Endodermal cell (in vitro differentiated cells): ENCODE data around the gene TUG1. TPM values are rescaled to one million over a fixed set of nuclear protein-coding genes. Genes with fewer than 3 reads are reported as not detected.

ENCODE experiments used
- DNase-seq: peaks from one replicate; pipeline ENCODE4 v3.0.0-alpha.2; 2017
- H3K27ac ChIP-seq: 2 replicates; pipeline ENCODE4 v1.5.1; 2013; ENCODE audit warnings: mild to moderate bottlenecking, low read depth, low read length, moderate library complexity
- H3K27me3 ChIP-seq: 2 replicates; pipeline ENCODE4 v1.6.1; 2013; ENCODE audit warnings: mild to moderate bottlenecking, low read length, moderate library complexity; ENCODE audit not compliant: insufficient read depth, control insufficient read depth, poor library complexity, severe bottlenecking
- H3K36me3 ChIP-seq: 2 replicates; pipeline ENCODE4 v1.7.0; 2013; ENCODE audit warnings: mild to moderate bottlenecking, low read length, moderate library complexity; ENCODE audit not compliant: control insufficient read depth, insufficient read depth
- H3K4me1 ChIP-seq: one replicate; pipeline ENCODE4 v1.7.0; 2013; ENCODE audit warnings: low read length; ENCODE audit not compliant: control insufficient read depth, insufficient read depth
- H3K4me3 ChIP-seq: 2 replicates; pipeline ENCODE4 v1.5.1; 2013; ENCODE audit warnings: mild to moderate bottlenecking, low read length, moderate library complexity
- H3K9ac ChIP-seq: 2 replicates; pipeline ENCODE4 v1.6.1; 2013; ENCODE audit warnings: mild to moderate bottlenecking, low read length, moderate library complexity; ENCODE audit not compliant: poor library complexity, severe bottlenecking; ENCODE audit errors: extremely low read depth
- H3K9me3 ChIP-seq: 2 replicates; pipeline ENCODE4 v1.6.1; 2013; ENCODE audit warnings: mild to moderate bottlenecking, low read length, moderate library complexity; ENCODE audit not compliant: control insufficient read depth
- H3K27ac Mint-ChIP-seq: 2 replicates; pipeline ENCODE4 v1.8.0; 2020; ENCODE audit warnings: mixed read lengths
- H3K27me3 Mint-ChIP-seq: 2 replicates; pipeline ENCODE4 v1.8.0; 2021; ENCODE audit warnings: mild to moderate bottlenecking, mixed read lengths; ENCODE audit not compliant: insufficient read depth
- H3K36me3 Mint-ChIP-seq: 2 replicates; pipeline ENCODE4 v1.8.0; 2020; ENCODE audit warnings: low read depth, mixed read lengths
- H3K4me1 Mint-ChIP-seq: 2 replicates; pipeline ENCODE4 v1.8.0; 2020; ENCODE audit warnings: mixed read lengths
- H3K4me3 Mint-ChIP-seq: 2 replicates; pipeline ENCODE4 v1.8.0; 2020; ENCODE audit warnings: mild to moderate bottlenecking, moderate library complexity, mixed read lengths
- H3K9me3 Mint-ChIP-seq: 2 replicates; pipeline ENCODE4 v1.8.0; 2020; ENCODE audit warnings: mild to moderate bottlenecking, mixed read lengths
- CTCF ChIP-seq: fragments of 200-600 bp; sonication (generic); conservative IDR thresholded peaks from 2 replicates; pipeline ENCODE4 v1.5.0; 2021; ENCODE audit warnings: antibody characterized with exemption, mild to moderate bottlenecking
- WGBS, 2 experiments: methylation state at CpG; one replicate each; pipeline versions ENCODE4 v1.1.5 to v1.1.7; 2013; ENCODE audit warnings: missing lambda C conversion rate in 2 of 2, mixed read lengths in 1 of 2; ENCODE audit not compliant: insufficient coverage in 1 of 2, insufficient read length in 1 of 2; 5-methylcytosine and 5-hydroxymethylcytosine counted together
- total RNA-seq, 2 donors: library from RNA; stranded (reverse); fragmentation: NEBNext Ultra II Directional in 1 of 2; extraction: Animal tissue kit (Norgen Biotek cat#: 25700) in 1 of 2; gene quantifications; 2 replicates in 1 of 2; 3 replicates in 1 of 2; pipeline ENCODE4 v1.2.1, GENCODE V29; 2021

Gene TUG1
- total RNA-seq, 2 donors from 2014 or later = 113 to 123 TPM

DNA sequence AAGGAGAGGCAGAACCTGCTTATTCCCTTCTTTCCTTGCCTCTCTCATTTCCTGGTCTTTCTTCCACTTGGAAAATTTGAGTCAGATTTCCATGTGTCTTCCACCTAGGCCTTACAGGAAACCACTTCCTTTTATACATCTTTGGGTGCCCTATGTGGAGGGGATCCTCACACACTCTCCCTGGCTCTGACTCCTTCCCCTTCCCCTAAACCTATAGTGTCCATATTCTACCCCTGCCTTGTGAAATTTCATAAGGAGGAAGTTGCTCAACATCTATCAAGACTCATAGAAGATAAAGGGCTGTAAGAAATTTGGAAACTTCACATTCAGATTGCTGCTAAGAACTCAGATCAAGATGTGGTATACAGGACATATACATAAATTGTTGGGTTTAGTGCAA is 20.4 kb downstream of the TUG1 start:
- no peaks in the 10 kb centered on the region for H3K4me1 Mint-ChIP-seq
- H3K27me3 Mint-ChIP-seq = peaks cover 2% of the 10 kb centered on the region
- no peak overlapping the region for H3K4me3 Mint-ChIP-seq
- Histone ChIP-seq H3K4me3 (no peak overlapping the region), H3K9ac (no peak overlapping the region), H3K27ac (no peak overlapping the region), H3K27me3 (no peaks in the 10 kb centered on the region), H3K9me3 (peaks cover 6% of the 10 kb centered on the region), H3K36me3 (no peaks in the 10 kb centered on the region), H3K4me1 (no peaks in the 10 kb centered on the region)
- no peaks in the 10 kb centered on the region for H3K36me3 Mint-ChIP-seq
- H3K27ac Mint-ChIP-seq = no peak overlapping the region
- no peak for DNase-seq
- TF ChIP-seq CTCF = no peak
- H3K9me3 Mint-ChIP-seq = peaks cover 4% of the 10 kb centered on the region

DNA sequence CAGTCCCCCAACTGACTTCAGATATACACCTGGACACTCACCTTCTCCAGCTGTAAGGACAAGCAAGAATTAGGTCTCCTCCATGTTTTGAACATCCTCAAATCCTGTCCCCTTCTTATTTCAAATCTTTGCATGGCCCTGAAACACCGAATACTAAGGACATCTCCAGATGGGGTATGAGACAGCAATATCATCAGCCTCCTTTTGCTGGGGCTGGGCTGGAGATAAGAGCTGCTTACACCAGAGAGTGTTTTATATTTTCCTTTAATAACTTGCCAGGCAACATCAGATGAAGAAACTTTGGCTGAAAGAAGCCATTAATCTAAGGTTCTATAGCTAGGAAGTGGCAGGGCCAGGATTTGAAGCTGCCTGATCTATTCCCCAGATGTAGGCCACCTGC is 21.6 kb downstream of the TUG1 start:
- peaks cover 6% of the 10 kb centered on the region for H3K9me3 ChIP-seq
- no peak overlapping the region for H3K27ac ChIP-seq
- no peak for DNase-seq
- WGBS, 2 experiments = 100% methylated on average over 1 of the region's 1 CpG; no CpG with 5 or more reads in 1 of the 2 experiments
- TF ChIP-seq CTCF = no peak
- no peaks in the 10 kb centered on the region for H3K36me3 ChIP-seq
- peaks cover 5% of the 10 kb centered on the region for H3K9me3 Mint-ChIP-seq
- H3K4me1 ChIP-seq = no peaks in the 10 kb centered on the region
- H3K9ac ChIP-seq = no peak overlapping the region
- no peak overlapping the region for H3K4me3 ChIP-seq
- H3K27me3 Mint-ChIP-seq = peaks cover 4% of the 10 kb centered on the region
- H3K27me3 ChIP-seq = no peaks in the 10 kb centered on the region
- no peaks in the 10 kb centered on the region for H3K36me3 Mint-ChIP-seq
- H3K4me1 Mint-ChIP-seq = no peaks in the 10 kb centered on the region
- H3K27ac Mint-ChIP-seq = no peak overlapping the region
- H3K4me3 Mint-ChIP-seq = no peak overlapping the region

DNA sequence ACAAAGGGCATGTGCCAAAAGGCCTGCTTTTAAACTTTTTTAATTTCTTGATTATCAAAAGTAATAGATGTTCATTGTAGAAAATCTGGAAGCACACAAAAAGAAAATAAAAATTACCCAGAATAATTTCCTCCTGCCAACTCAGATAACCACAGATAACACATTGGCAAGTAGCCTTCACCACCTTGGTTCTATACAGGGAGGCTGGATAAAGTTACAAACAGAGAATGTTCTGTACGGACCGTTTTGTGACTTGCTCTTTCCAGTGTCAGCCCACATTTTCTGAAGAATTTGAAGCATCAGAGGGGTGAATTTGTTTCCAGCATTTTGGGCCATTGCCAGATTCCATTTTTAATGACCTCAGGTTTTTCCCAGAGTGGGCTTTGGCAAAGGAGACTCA is 23.5 kb downstream of the TUG1 start:
- Histone ChIP-seq H3K9ac (no peak overlapping the region), H3K27ac (no peak overlapping the region), H3K4me1 (no peaks in the 10 kb centered on the region), H3K27me3 (no peaks in the 10 kb centered on the region), H3K4me3 (no peak overlapping the region), H3K36me3 (no peaks in the 10 kb centered on the region), H3K9me3 (peaks cover 6% of the 10 kb centered on the region)
- Mint-ChIP-seq H3K9me3 (peaks cover 6% of the 10 kb centered on the region), H3K4me3 (no peak overlapping the region), H3K27ac (no peak overlapping the region), H3K36me3 (no peaks in the 10 kb centered on the region), H3K27me3 (peaks cover 4% of the 10 kb centered on the region), H3K4me1 (no peaks in the 10 kb centered on the region)
- no peak for TF ChIP-seq CTCF
- DNase-seq = no peak
- 92 to 96% methylated on average over 2 of the region's 2 CpGs for WGBS, 2 experiments
